WTC11 (cell line): ENCODE results near the gene GJA4. TPM values are rescaled to one million over a fixed set of nuclear protein-coding genes. Genes with fewer than 3 reads are reported as not detected.

Source experiments
- ATAC-seq: fragments of 200-7000 bp; cut with Tn5 transposase; 2 replicates; pipeline ENCODE4 v1.10.0; 2021; ENCODE audit warnings: mild to moderate bottlenecking, moderate library complexity
- CTCF ChIA-PET: fragments of 300-600 bp; sonication (Branson Sonifier 250); formaldehyde crosslinking; loops from one replicate; lab custom pipeline; 2021; ENCODE audit warnings: antibody characterized with exemption; lab: Charles Lee
- POLR2A ChIA-PET: fragments of 350-600 bp; sonication (Branson Sonifier 250); formaldehyde crosslinking; loops from one replicate; lab custom pipeline; 2021; ENCODE audit warnings: antibody characterized with exemption; lab: Charles Lee
- DNase-seq: peaks from one replicate; pipeline ENCODE4 v3.0.0; 2021; ENCODE audit warnings: low spot score
- H3K27ac Mint-ChIP-seq: 2 replicates; pipeline ENCODE4 v1.8.0; 2021; ENCODE audit warnings: mixed read lengths
- H3K27me3 Mint-ChIP-seq: 2 replicates; pipeline ENCODE4 v1.8.0; 2021; ENCODE audit warnings: low read depth, mild to moderate bottlenecking, moderate library complexity, mixed read lengths
- H3K36me3 Mint-ChIP-seq: 2 replicates; pipeline ENCODE4 v1.8.0; 2021; ENCODE audit warnings: mixed read lengths
- H3K4me1 Mint-ChIP-seq: 2 replicates; pipeline ENCODE4 v1.8.0; 2022; ENCODE audit warnings: mixed read lengths
- H3K4me3 Mint-ChIP-seq: 2 replicates; pipeline ENCODE4 v1.8.0; 2021; ENCODE audit warnings: mild to moderate bottlenecking, moderate library complexity, mixed read lengths
- H3K9me3 Mint-ChIP-seq: 2 replicates; pipeline ENCODE4 v1.8.0; 2021; ENCODE audit warnings: mixed read lengths
- ATF6 ChIP-seq: sonication (generic); formaldehyde crosslinking; IDR thresholded peaks from 2 replicates; pipeline ENCODE4 v1.8.1; 2023; ENCODE audit warnings: mild to moderate bottlenecking, missing genetic modification reagents
- CTCF ChIP-seq: fragments of 200-600 bp; IDR thresholded peaks from 2 replicates; pipeline ENCODE4 v1.8.0; 2022; ENCODE audit warnings: antibody characterized with exemption
- E2F4 ChIP-seq: sonication (generic); formaldehyde crosslinking; IDR thresholded peaks from 2 replicates; pipeline ENCODE4 v1.8.1; 2022; ENCODE audit warnings: low read depth, mild to moderate bottlenecking, moderate library complexity, missing genetic modification reagents, borderline replicate concordance
- ETV6 ChIP-seq: sonication (generic); formaldehyde crosslinking; IDR thresholded peaks from 2 replicates; pipeline ENCODE4 v1.8.1; 2022; ENCODE audit warnings: mild to moderate bottlenecking, missing genetic modification reagents
- FOXK1 ChIP-seq: sonication (generic); formaldehyde crosslinking; IDR thresholded peaks from 2 replicates; pipeline ENCODE4 v1.8.0; 2022; ENCODE audit warnings: mild to moderate bottlenecking, moderate library complexity, missing genetic modification reagents
- GABPB1 ChIP-seq: sonication (generic); formaldehyde crosslinking; IDR thresholded peaks from 2 replicates; pipeline ENCODE4 v1.8.1; 2023; ENCODE audit warnings: mild to moderate bottlenecking, missing genetic modification reagents
- JAZF1 ChIP-seq: fragments of 250-450 bp; sonication (Bioruptor Pico); IDR thresholded peaks from 2 replicates; pipeline ENCODE4 v1.9.0; 2021; ENCODE audit warnings: moderate library complexity, mild to moderate bottlenecking, inconsistent platforms
- JUN ChIP-seq: sonication (generic); formaldehyde crosslinking; IDR thresholded peaks from 2 replicates; pipeline ENCODE4 v1.8.0; 2023; ENCODE audit warnings: mild to moderate bottlenecking, missing genetic modification reagents
- NR1H2 ChIP-seq: sonication (generic); formaldehyde crosslinking; IDR thresholded peaks from 2 replicates; pipeline ENCODE4 v1.9.0; 2021; ENCODE audit warnings: mild to moderate bottlenecking, moderate library complexity, missing genetic modification reagents
- PRDM15 ChIP-seq: sonication (generic); formaldehyde crosslinking; IDR thresholded peaks from 2 replicates; pipeline ENCODE4 v1.8.0; 2022; ENCODE audit warnings: missing genetic modification reagents
- RORB ChIP-seq: fragments of 250-450 bp; sonication (Bioruptor Pico); IDR thresholded peaks from 2 replicates; pipeline ENCODE4 v1.9.0; 2021; ENCODE audit warnings: mild to moderate bottlenecking
- SMAD3 ChIP-seq: sonication (generic); formaldehyde crosslinking; IDR thresholded peaks from 2 replicates; pipeline ENCODE4 v1.8.0; 2022; ENCODE audit warnings: missing genetic modification reagents, mild to moderate bottlenecking, borderline replicate concordance
- ZNF396 ChIP-seq: fragments of 250-450 bp; sonication (Bioruptor Pico); IDR thresholded peaks from 2 replicates; pipeline ENCODE4 v1.8.0; 2021; ENCODE audit warnings: mild to moderate bottlenecking, moderate library complexity, borderline replicate concordance
- total RNA-seq: library from RNA; stranded (reverse); gene quantifications from 3 replicates; pipeline ENCODE4 v1.2.3, GENCODE V29; 2021
- TF ChIP-seq, protein P1 (sequence below): sonication (generic); formaldehyde crosslinking; IDR thresholded peaks from 2 replicates; pipeline ENCODE4 v1.8.0; 2022; ENCODE audit warnings: mild to moderate bottlenecking, missing genetic modification reagents
- TF ChIP-seq, protein P2 (sequence below): sonication (generic); formaldehyde crosslinking; conservative IDR thresholded peaks from 2 replicates; pipeline ENCODE4 v1.8.1; 2022; ENCODE audit warnings: mild to moderate bottlenecking, missing genetic modification reagents

The GJA4 gene
- total RNA-seq, 1 experiment from 2014 or later: 1.0 TPM

GRCh38 chr1:34761176-34761761, 31.5 kb upstream of the GJA4 start (continued):
- TF ChIP-seq PRDM15 (CRISPR knock-in tag) (no peak), SMAD3 (CRISPR knock-in tag) (no peak), ZNF396 (no peak), JAZF1 (CRISPR knock-in tag) (no peak)
- TF ChIP-seq, protein P1, sequence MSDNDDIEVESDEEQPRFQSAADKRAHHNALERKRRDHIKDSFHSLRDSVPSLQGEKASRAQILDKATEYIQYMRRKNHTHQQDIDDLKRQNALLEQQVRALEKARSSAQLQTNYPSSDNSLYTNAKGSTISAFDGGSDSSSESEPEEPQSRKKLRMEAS: no peak

DNA sequence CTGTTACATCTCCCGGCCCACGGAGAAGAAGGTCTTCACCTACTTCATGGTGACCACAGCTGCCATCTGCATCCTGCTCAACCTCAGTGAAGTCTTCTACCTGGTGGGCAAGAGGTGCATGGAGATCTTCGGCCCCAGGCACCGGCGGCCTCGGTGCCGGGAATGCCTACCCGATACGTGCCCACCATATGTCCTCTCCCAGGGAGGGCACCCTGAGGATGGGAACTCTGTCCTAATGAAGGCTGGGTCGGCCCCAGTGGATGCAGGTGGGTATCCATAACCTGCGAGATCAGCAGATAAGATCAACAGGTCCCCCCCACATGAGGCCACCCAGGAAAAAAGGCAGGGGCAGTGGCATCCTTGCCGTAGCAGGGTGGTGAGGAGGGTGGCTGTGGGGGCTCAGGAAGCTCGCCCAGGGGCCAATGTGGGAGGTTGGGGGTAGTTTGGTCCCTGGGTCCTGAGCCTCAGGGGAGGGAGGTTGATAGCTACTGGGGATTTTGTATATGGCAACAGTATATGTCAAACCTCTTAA, 31.0 kb upstream of the GJA4 start:
- ChIA-PET CTCF (interaction anchor here (1.4 kb wide), 1 partner anchor 19 kb away, joined by 6 read pairs; no protein-coding TSS in a partner anchor), POLR2A (no interaction called here)
- no peak for DNase-seq
- Mint-ChIP-seq H3K36me3 (no peaks in the 10 kb centered on the region; the same call in 1 of the 2 replicates), H3K4me3 (no peak overlapping the region), H3K9me3 (peaks cover 9% of the 10 kb centered on the region; the same call in 1 of the 2 replicates), H3K27me3 (peaks cover 3% of the 10 kb centered on the region; the same call in 1 of the 2 replicates), H3K27ac (no peak overlapping the region), H3K4me1 (peaks cover 19% of the 10 kb centered on the region)
- no peak for ATAC-seq
- TF ChIP-seq RORB (CRISPR knock-in tag): no peak
- TF ChIP-seq, protein P1: no peak
- TF ChIP-seq CTCF: no peak
- TF ChIP-seq NR1H2 (CRISPR knock-in tag): no peak
- no peak for TF ChIP-seq ATF6 (CRISPR knock-in tag)
- TF ChIP-seq GABPB1 (CRISPR knock-in tag): no peak

DNA sequence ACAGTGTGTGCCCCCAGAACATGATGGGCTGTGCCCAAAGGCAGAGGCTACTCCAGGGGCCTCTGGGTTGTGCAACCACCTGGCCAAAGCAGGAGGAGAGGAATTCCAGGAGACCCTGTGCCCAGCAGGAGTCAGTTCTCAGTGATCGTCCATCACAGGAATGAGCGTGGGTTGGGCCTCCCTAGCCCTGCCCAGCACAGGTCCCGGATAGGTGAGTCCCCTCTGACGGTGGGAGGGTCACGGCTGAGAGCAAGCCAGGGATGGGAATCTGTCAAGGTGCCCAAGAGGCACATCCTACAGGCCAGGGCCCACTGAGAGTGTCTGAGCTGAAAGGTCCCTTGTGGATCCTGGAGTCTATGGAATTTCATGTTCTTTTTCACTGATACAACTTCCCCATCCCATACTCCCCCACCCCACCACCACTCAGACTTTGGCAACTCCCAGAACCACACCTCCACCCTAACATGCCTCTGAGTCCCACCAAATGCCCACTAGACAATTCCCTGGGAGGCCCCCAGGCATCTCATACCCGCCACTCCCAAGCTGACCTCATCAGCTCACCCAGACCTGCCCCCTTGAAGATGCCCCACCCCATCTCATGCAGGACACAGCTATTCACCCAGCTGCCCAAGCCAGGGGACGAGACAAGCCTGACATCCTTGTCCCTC, 30.2 kb upstream of the GJA4 start:
- DNase-seq (no peak), ATAC-seq (no peak)
- Mint-ChIP-seq H3K36me3 (no peaks in the 10 kb centered on the region; the same call in 1 of the 2 replicates), H3K4me3 (no peak overlapping the region), H3K9me3 (peaks cover 5% of the 10 kb centered on the region; the same call in 1 of the 2 replicates), H3K4me1 (peaks cover 19% of the 10 kb centered on the region), H3K27me3 (peaks cover 3% of the 10 kb centered on the region; the same call in 1 of the 2 replicates), H3K27ac (no peak overlapping the region)
- CTCF ChIA-PET: interaction anchor here (1.1 to 1.4 kb wide), 2 partner anchors 20 to 24 kb away, joined by 3 to 6 read pairs; no protein-coding TSS in a partner anchor
- no peak for TF ChIP-seq FOXK1 (CRISPR knock-in tag)
- TF ChIP-seq ETV6 (CRISPR knock-in tag): no peak
- TF ChIP-seq E2F4 (CRISPR knock-in tag): no peak
- no peak for TF ChIP-seq JUN (CRISPR knock-in tag)
- TF ChIP-seq, protein P2, sequence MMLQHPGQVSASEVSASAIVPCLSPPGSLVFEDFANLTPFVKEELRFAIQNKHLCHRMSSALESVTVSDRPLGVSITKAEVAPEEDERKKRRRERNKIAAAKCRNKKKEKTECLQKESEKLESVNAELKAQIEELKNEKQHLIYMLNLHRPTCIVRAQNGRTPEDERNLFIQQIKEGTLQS (CRISPR knock-in tag): no peak
- POLR2A ChIA-PET: no interaction called here
